ENCODE measurements around the gene AGBL1.
"Not testable (repeated sequence)": the region's sequence is repeated elsewhere in the genome, so short reads cannot be mapped to it uniquely, and the experiment has no call there.

The AGBL1 gene

GRCh38 chr15:86087808-86088207 is 8.1 kb downstream of the AGBL1 start:
- peak; percentile 6 for DNase-seq

GRCh38 chr15:86089422-86089821 is 9.8 kb downstream of the AGBL1 start:
- peak; percentile 21 for DNase-seq

- no peak for DNase-seq
These were observed 22.1 kb downstream of the AGBL1 start for GRCh38 chr15:86101818-86102217.

- DNase-seq, result no peak
These were observed 24.2 kb downstream of the AGBL1 start for GRCh38 chr15:86103825-86104224.

GRCh38 chr15:86106306-86106705 is 26.6 kb downstream of the AGBL1 start:
- no peak for DNase-seq

GRCh38 chr15:86115145-86115801 is 35.6 kb downstream of the AGBL1 start:
- no peak for DNase-seq

- DNase-seq, result no peak
These were observed 42.0 kb downstream of the AGBL1 start for GRCh38 chr15:86121568-86122225.

GRCh38 chr15:86122691-86123391 is 43.2 kb downstream of the AGBL1 start:
- DNase-seq, result not testable (repeated sequence)

GRCh38 chr15:86125775-86126174 is 46.1 kb downstream of the AGBL1 start:
- DNase-seq, result no peak

- no peak for DNase-seq
These were observed 47.9 kb downstream of the AGBL1 start for GRCh38 chr15:86127547-86127946.

GRCh38 chr15:86135041-86135440 is 55.4 kb downstream of the AGBL1 start:
- no peak for DNase-seq

- DNase-seq, result no peak
These were observed 57.2 kb downstream of the AGBL1 start for GRCh38 chr15:86136861-86137260.

GRCh38 chr15:86138798-86139197 is 59.1 kb downstream of the AGBL1 start:
- DNase-seq, result no peak

GRCh38 chr15:86139828-86140227 is 60.2 kb downstream of the AGBL1 start:
- no peak for DNase-seq

- no peak for DNase-seq
These were observed 75.0 kb downstream of the AGBL1 start for GRCh38 chr15:86154705-86155104.

GRCh38 chr15:86155551-86155950 is 75.9 kb downstream of the AGBL1 start:
- DNase-seq, result no peak

- no peak for DNase-seq
These were observed 78.1 kb downstream of the AGBL1 start for GRCh38 chr15:86157606-86158293.

GRCh38 chr15:86159468-86159867 is 79.8 kb downstream of the AGBL1 start:
- DNase-seq, result no peak

- no peak for DNase-seq
These were observed 81.6 kb downstream of the AGBL1 start for GRCh38 chr15:86161250-86161649.

GRCh38 chr15:86162172-86162591 is 82.5 kb downstream of the AGBL1 start:
- peak; percentile 5 for DNase-seq

GRCh38 chr15:86162641-86163040 is 83.0 kb downstream of the AGBL1 start:
- no peak for DNase-seq

- no peak for DNase-seq
These were observed 84.1 kb downstream of the AGBL1 start for GRCh38 chr15:86163816-86164215.

GRCh38 chr15:86164232-86164898 is 84.7 kb downstream of the AGBL1 start:
- no peak for DNase-seq
